ENCODE results near the gene MTCL1.

MTCL1 gene

GRCh38 chr18:8668381-8668780 lies 37.0 kb upstream of the MTCL1 start:
- DNase-seq (ENCODE audit: low read depth), result no peak
- H3K9me3 ChIP-seq (ENCODE audit: control insufficient read depth, low read length), result no peaks in the 10 kb centered on the region
- H3K9ac ChIP-seq (ENCODE audit: low read length), result no peak overlapping the region
- H3K27me3 ChIP-seq (replicated peaks; ENCODE audit: control insufficient read depth, insufficient read depth, low read length), result no peaks in the 10 kb centered on the region
- H3K36me3 ChIP-seq (ENCODE audit: control insufficient read depth, insufficient read depth, low read length, severe bottlenecking), result no peaks in the 10 kb centered on the region
- no peak overlapping the region for H3K4me3 ChIP-seq (ENCODE audit: low read length)
- no peaks in the 10 kb centered on the region for H3K4me1 ChIP-seq (ENCODE audit: control insufficient read depth, insufficient read depth, low read length)

- no peaks in the 10 kb centered on the region for H3K27me3 ChIP-seq (replicated peaks; ENCODE audit: control insufficient read depth, insufficient read depth, low read length)
- H3K4me3 ChIP-seq (ENCODE audit: low read length), result no peak overlapping the region
- DNase-seq (ENCODE audit: low read depth), result no peak
- H3K9ac ChIP-seq (ENCODE audit: low read length), result no peak overlapping the region
- H3K9me3 ChIP-seq (ENCODE audit: control insufficient read depth, low read length), result no peaks in the 10 kb centered on the region
- no peaks in the 10 kb centered on the region for H3K4me1 ChIP-seq (ENCODE audit: control insufficient read depth, insufficient read depth, low read length)
- no peaks in the 10 kb centered on the region for H3K36me3 ChIP-seq (ENCODE audit: control insufficient read depth, insufficient read depth, low read length, severe bottlenecking)
Measured at GRCh38 chr18:8669571-8669970, 35.8 kb upstream of the MTCL1 start.

GRCh38 chr18:8673256-8674209 lies 31.8 kb upstream of the MTCL1 start:
- no peak for DNase-seq (ENCODE audit: low read depth)
- H3K36me3 ChIP-seq (ENCODE audit: control insufficient read depth, insufficient read depth, low read length, severe bottlenecking), result no peaks in the 10 kb centered on the region
- no peak overlapping the region for H3K4me3 ChIP-seq (ENCODE audit: low read length)
- no peaks in the 10 kb centered on the region for H3K27me3 ChIP-seq (replicated peaks; ENCODE audit: control insufficient read depth, insufficient read depth, low read length)
- no peaks in the 10 kb centered on the region for H3K4me1 ChIP-seq (ENCODE audit: control insufficient read depth, insufficient read depth, low read length)
- no peaks in the 10 kb centered on the region for H3K9me3 ChIP-seq (ENCODE audit: control insufficient read depth, low read length)
- H3K9ac ChIP-seq (ENCODE audit: low read length), result no peak overlapping the region

GRCh38 chr18:8675057-8675456 lies 30.3 kb upstream of the MTCL1 start:
- H3K4me1 ChIP-seq (ENCODE audit: control insufficient read depth, insufficient read depth, low read length), result no peaks in the 10 kb centered on the region
- H3K9me3 ChIP-seq (ENCODE audit: control insufficient read depth, low read length), result no peaks in the 10 kb centered on the region
- no peak overlapping the region for H3K4me3 ChIP-seq (ENCODE audit: low read length)
- no peaks in the 10 kb centered on the region for H3K36me3 ChIP-seq (ENCODE audit: control insufficient read depth, insufficient read depth, low read length, severe bottlenecking)
- no peak overlapping the region for H3K9ac ChIP-seq (ENCODE audit: low read length)
- no peak for DNase-seq (ENCODE audit: low read depth)
- H3K27me3 ChIP-seq (replicated peaks; ENCODE audit: control insufficient read depth, insufficient read depth, low read length), result no peaks in the 10 kb centered on the region

- H3K9me3 ChIP-seq (ENCODE audit: control insufficient read depth, low read length), result no peaks in the 10 kb centered on the region
- no peaks in the 10 kb centered on the region for H3K27me3 ChIP-seq (replicated peaks; ENCODE audit: control insufficient read depth, insufficient read depth, low read length)
- H3K4me1 ChIP-seq (ENCODE audit: control insufficient read depth, insufficient read depth, low read length), result peaks cover 7% of the 10 kb centered on the region
- no peak overlapping the region for H3K9ac ChIP-seq (ENCODE audit: low read length)
- no peaks in the 10 kb centered on the region for H3K36me3 ChIP-seq (ENCODE audit: control insufficient read depth, insufficient read depth, low read length, severe bottlenecking)
- no peak for DNase-seq (ENCODE audit: low read depth)
- H3K4me3 ChIP-seq (ENCODE audit: low read length), result no peak overlapping the region
Measured at GRCh38 chr18:8681196-8681595, 24.2 kb upstream of the MTCL1 start.

GRCh38 chr18:8684577-8684976 lies 20.8 kb upstream of the MTCL1 start:
- DNase-seq (ENCODE audit: low read depth), result no peak
- H3K9me3 ChIP-seq (ENCODE audit: control insufficient read depth, low read length), result no peaks in the 10 kb centered on the region
- H3K36me3 ChIP-seq (ENCODE audit: control insufficient read depth, insufficient read depth, low read length, severe bottlenecking), result no peaks in the 10 kb centered on the region
- no peak overlapping the region for H3K9ac ChIP-seq (ENCODE audit: low read length)
- H3K4me1 ChIP-seq (ENCODE audit: control insufficient read depth, insufficient read depth, low read length), result peaks cover 7% of the 10 kb centered on the region
- no peak overlapping the region for H3K4me3 ChIP-seq (ENCODE audit: low read length)
- no peaks in the 10 kb centered on the region for H3K27me3 ChIP-seq (replicated peaks; ENCODE audit: control insufficient read depth, insufficient read depth, low read length)

GRCh38 chr18:8685141-8685913 lies 20.0 kb upstream of the MTCL1 start:
- no peaks in the 10 kb centered on the region for H3K36me3 ChIP-seq (ENCODE audit: control insufficient read depth, insufficient read depth, low read length, severe bottlenecking)
- no peaks in the 10 kb centered on the region for H3K27me3 ChIP-seq (replicated peaks; ENCODE audit: control insufficient read depth, insufficient read depth, low read length)
- H3K9ac ChIP-seq (ENCODE audit: low read length), result no peak overlapping the region
- peaks cover 7% of the 10 kb centered on the region for H3K4me1 ChIP-seq (ENCODE audit: control insufficient read depth, insufficient read depth, low read length)
- H3K4me3 ChIP-seq (ENCODE audit: low read length), result no peak overlapping the region
- H3K9me3 ChIP-seq (ENCODE audit: control insufficient read depth, low read length), result no peaks in the 10 kb centered on the region
- peak; percentile 54 for DNase-seq (ENCODE audit: low read depth)

- no peaks in the 10 kb centered on the region for H3K9me3 ChIP-seq (ENCODE audit: control insufficient read depth, low read length)
- no peak for DNase-seq (ENCODE audit: low read depth)
Measured at GRCh38 chr18:8685914-8686216, 19.5 kb upstream of the MTCL1 start.

GRCh38 chr18:8686611-8687010 lies 18.7 kb upstream of the MTCL1 start:
- Histone ChIP-seq H3K9ac (ENCODE audit: low read length) (no peak overlapping the region), H3K36me3 (ENCODE audit: control insufficient read depth, insufficient read depth, low read length, severe bottlenecking) (no peaks in the 10 kb centered on the region), H3K27me3 (replicated peaks; ENCODE audit: control insufficient read depth, insufficient read depth, low read length) (no peaks in the 10 kb centered on the region), H3K4me3 (ENCODE audit: low read length) (no peak overlapping the region), H3K4me1 (ENCODE audit: control insufficient read depth, insufficient read depth, low read length) (peaks cover 7% of the 10 kb centered on the region), H3K9me3 (ENCODE audit: control insufficient read depth, low read length) (no peaks in the 10 kb centered on the region)
- no peak for DNase-seq (ENCODE audit: low read depth)

More at GRCh38 chr18:8685914-8686216, 19.5 kb upstream of the MTCL1 start:
- Histone ChIP-seq H3K27me3 (replicated peaks; ENCODE audit: control insufficient read depth, insufficient read depth, low read length) (no peaks in the 10 kb centered on the region), H3K4me3 (ENCODE audit: low read length) (no peak overlapping the region), H3K9ac (ENCODE audit: low read length) (no peak overlapping the region), H3K4me1 (ENCODE audit: control insufficient read depth, insufficient read depth, low read length) (peaks cover 7% of the 10 kb centered on the region), H3K36me3 (ENCODE audit: control insufficient read depth, insufficient read depth, low read length, severe bottlenecking) (no peaks in the 10 kb centered on the region)

GRCh38 chr18:8688216-8688800 lies 17.0 kb upstream of the MTCL1 start:
- Histone ChIP-seq H3K4me3 (ENCODE audit: low read length) (no peak overlapping the region), H3K9ac (ENCODE audit: low read length) (no peak overlapping the region), H3K9me3 (ENCODE audit: control insufficient read depth, low read length) (no peaks in the 10 kb centered on the region), H3K27me3 (replicated peaks; ENCODE audit: control insufficient read depth, insufficient read depth, low read length) (no peaks in the 10 kb centered on the region), H3K4me1 (ENCODE audit: control insufficient read depth, insufficient read depth, low read length) (peaks cover 7% of the 10 kb centered on the region), H3K36me3 (ENCODE audit: control insufficient read depth, insufficient read depth, low read length, severe bottlenecking) (no peaks in the 10 kb centered on the region)
- no peak for DNase-seq (ENCODE audit: low read depth)

GRCh38 chr18:8688816-8689215 lies 16.5 kb upstream of the MTCL1 start:
- H3K4me3 ChIP-seq (ENCODE audit: low read length), result no peak overlapping the region
- no peak overlapping the region for H3K9ac ChIP-seq (ENCODE audit: low read length)
- peaks cover 7% of the 10 kb centered on the region for H3K4me1 ChIP-seq (ENCODE audit: control insufficient read depth, insufficient read depth, low read length)
- DNase-seq (ENCODE audit: low read depth), result no peak
- H3K27me3 ChIP-seq (replicated peaks; ENCODE audit: control insufficient read depth, insufficient read depth, low read length), result no peaks in the 10 kb centered on the region
- H3K9me3 ChIP-seq (ENCODE audit: control insufficient read depth, low read length), result no peaks in the 10 kb centered on the region
- H3K36me3 ChIP-seq (ENCODE audit: control insufficient read depth, insufficient read depth, low read length, severe bottlenecking), result no peaks in the 10 kb centered on the region
